HCT116 (cell line): ENCODE measurements around the gene VIPR2. TPM values are rescaled to one million over a fixed set of nuclear protein-coding genes. Genes with fewer than 3 reads are reported as not detected.

Source experiments
- ATAC-seq: fragments of 200-7000 bp; cut with Tn5 transposase; 2 replicates; pipeline ENCODE4 v1.9.1; 2020; ENCODE audit warnings: mild to moderate bottlenecking, moderate library complexity
- BruUV-seq: library from RNA; stranded (reverse); fragments of 400-500 nt; replicated peaks from 2 replicates; lab custom pipeline; 2021; lab: Mats Ljungman, UMichigan
- CTCF ChIA-PET: fragments of 300-600 bp; sonication (Branson Sonifier 250); formaldehyde crosslinking; loops from one replicate; lab custom pipeline; 2021; ENCODE audit warnings: antibody characterized with exemption; lab: Charles Lee
- POLR2A ChIA-PET: fragments of 300-600, 350-600 bp; sonication (Branson Sonifier 250); formaldehyde crosslinking; loops from one replicate; lab custom pipeline; 2021; ENCODE audit warnings: antibody characterized with exemption; lab: Charles Lee
- RAD21 ChIA-PET, 2 experiments: fragments of 300-600 bp; sonication (Branson Sonifier 250); formaldehyde crosslinking; loops; one replicate each; lab custom pipeline; 2023; ENCODE audit warnings: low total read pairs in 2 of 2; ENCODE audit not compliant: uncharacterized antibody in 2 of 2, unreplicated experiment in 2 of 2, low non-redundant PET in 1 of 2; lab: Charles Lee
- DNase-seq: peaks from one replicate; pipeline ENCODE4 v3.0.0-alpha.2; 2010; ENCODE audit warnings: low read depth, low spot score
- H2AFZ ChIP-seq: fragments of 200-600 bp; shearing (Covaris generic), sonication (generic); 2 replicates; pipeline ENCODE4 v1.6.1; 2017; ENCODE audit warnings: low read depth, mixed run types, mixed read lengths, antibody characterized with exemption, low read length; ENCODE audit not compliant: poor library complexity, severe bottlenecking
- H3K27ac ChIP-seq: 2 replicates; pipeline ENCODE4 v1.5.1; 2012; ENCODE audit warnings: low read depth, low read length
- H3K27me3 ChIP-seq: fragments of 200-600 bp; sonication (generic); 2 replicates; pipeline ENCODE4 v1.6.1; 2016; ENCODE audit warnings: mixed run types, low read length, mixed read lengths; ENCODE audit not compliant: insufficient read depth
- H3K36me3 ChIP-seq, 2 experiments: fragments of 200-500 bp in 1 of 2; fragments of 200-600 bp in 1 of 2; sonication (Bioruptor generic) in 1 of 2; sonication (generic) in 1 of 2; 2 replicates each; pipeline versions ENCODE4 v1.5.1 to v1.6.1; 2014 to 2016; ENCODE audit warnings: low read length in 2 of 2, inconsistent platforms in 1 of 2, mixed read lengths in 1 of 2, mixed run types in 1 of 2; ENCODE audit not compliant: insufficient read depth in 2 of 2, control insufficient read depth in 1 of 2
- H3K4me1 ChIP-seq, 2 experiments: fragments of 200-600 bp in 1 of 2; sonication (generic) in 1 of 2; 2 replicates each; pipeline versions ENCODE4 v1.5.1 to v1.6.1; 2012 to 2017; ENCODE audit warnings: low read length in 2 of 2, inconsistent platforms in 1 of 2, mild to moderate bottlenecking in 1 of 2, mixed read lengths in 1 of 2, mixed run types in 1 of 2, moderate library complexity in 1 of 2; ENCODE audit not compliant: insufficient read depth in 2 of 2, control insufficient read depth in 1 of 2
- H3K4me2 ChIP-seq: fragments of 200-600 bp; sonication (generic); 2 replicates; pipeline ENCODE4 v1.6.1; 2017; ENCODE audit warnings: mixed run types, low read length, mixed read lengths
- H3K4me3 ChIP-seq, 2 experiments: fragments of 200-600 bp in 1 of 2; sonication (generic) in 1 of 2; replicated peaks in 1 of 2; 2 replicates each; pipeline ENCODE4 v1.5.1; 2011 to 2016; ENCODE audit warnings: low read length in 2 of 2, control low read depth in 1 of 2, low read depth in 1 of 2, mild to moderate bottlenecking in 1 of 2, mixed read lengths in 1 of 2, mixed run types in 1 of 2
- H3K79me2 ChIP-seq: fragments of 200-600 bp; sonication (generic); 2 replicates; pipeline ENCODE4 v1.6.1; 2017; ENCODE audit warnings: mild to moderate bottlenecking, mixed run types, low read length, moderate library complexity, mixed read lengths; ENCODE audit not compliant: insufficient read depth
- H3K9ac ChIP-seq: fragments of 200-600 bp; sonication (generic); 2 replicates; pipeline ENCODE4 v1.6.1; 2016; ENCODE audit warnings: low read length, mixed read lengths
- H3K9me2 ChIP-seq: fragments of 200-600 bp; sonication (generic), shearing (Covaris generic); 2 replicates; pipeline ENCODE4 v1.6.1; 2017; ENCODE audit warnings: mixed run types, mild to moderate bottlenecking, moderate library complexity; ENCODE audit not compliant: insufficient read depth
- H3K9me3 ChIP-seq, 2 experiments: fragments of 200-500 bp in 1 of 2; fragments of 200-600 bp in 1 of 2; sonication (Bioruptor generic) in 1 of 2; sonication (generic) in 1 of 2; 2 replicates each; pipeline ENCODE4 v1.6.1; 2014 to 2017; ENCODE audit warnings: low read length in 2 of 2, mixed read lengths in 2 of 2, inconsistent platforms in 1 of 2, low read depth in 1 of 2, mild to moderate bottlenecking in 1 of 2, mixed run types in 1 of 2, moderate library complexity in 1 of 2; ENCODE audit not compliant: control insufficient read depth in 1 of 2, insufficient read depth in 1 of 2
- H4K20me1 ChIP-seq: fragments of 200-600 bp; sonication (generic), shearing (Covaris generic); 2 replicates; pipeline ENCODE4 v1.6.1; 2017; ENCODE audit warnings: mixed run types, mild to moderate bottlenecking, moderate library complexity; ENCODE audit not compliant: insufficient read depth
- CBX3 ChIP-seq: IDR thresholded peaks from 2 replicates; pipeline ENCODE4 v1.6.1; 2012; ENCODE audit warnings: low read depth
- CEBPB ChIP-seq: IDR thresholded peaks from 2 replicates; pipeline ENCODE4 v1.6.1; 2012; ENCODE audit warnings: low read depth
- EGR1 ChIP-seq: IDR thresholded peaks from 2 replicates; pipeline ENCODE4 v1.6.1; 2012; ENCODE audit warnings: low read depth
- RAD21 ChIP-seq: IDR thresholded peaks from 2 replicates; pipeline ENCODE4 v1.6.1; 2012; ENCODE audit warnings: low read depth, mild to moderate bottlenecking
- YY1 ChIP-seq: IDR thresholded peaks from 2 replicates; pipeline ENCODE4 v1.6.1; 2011; ENCODE audit warnings: low read length, low read depth, moderate library complexity, mild to moderate bottlenecking; ENCODE audit not compliant: insufficient replicate concordance; ENCODE audit errors: extremely low read depth
- ZFX ChIP-seq: fragments of 450-650 bp; IDR thresholded peaks from 2 replicates; pipeline ENCODE4 v1.6.1; 2017
- ZNF274 ChIP-seq: fragments of 200-500 bp; sonication (Bioruptor generic); IDR thresholded peaks from 2 replicates; pipeline ENCODE4 v1.6.1; 2014; ENCODE audit warnings: mild to moderate bottlenecking, low read depth, low read length, inconsistent platforms
- intact Hi-C: fragments of 100-400 bp; cut with micrococcal nuclease; formaldehyde crosslinking; loops from 2 replicates; pipeline ENCODE4 v1.10.0; 2022
- total RNA-seq: library from RNA; stranded (reverse); gene quantifications from one replicate; pipeline ENCODE4 v1.2.1, GENCODE V29; 2021; ENCODE audit not compliant: unreplicated experiment
- TF ChIP-seq, protein P1 (sequence below): IDR thresholded peaks from 2 replicates; pipeline ENCODE4 v1.6.1; 2011; ENCODE audit warnings: mild to moderate bottlenecking, low read length, moderate library complexity; ENCODE audit not compliant: insufficient replicate concordance; ENCODE audit errors: extremely low read depth

VIPR2 gene
- total RNA-seq, 1 experiment from 2014 or later: 0.10 TPM

DNA sequence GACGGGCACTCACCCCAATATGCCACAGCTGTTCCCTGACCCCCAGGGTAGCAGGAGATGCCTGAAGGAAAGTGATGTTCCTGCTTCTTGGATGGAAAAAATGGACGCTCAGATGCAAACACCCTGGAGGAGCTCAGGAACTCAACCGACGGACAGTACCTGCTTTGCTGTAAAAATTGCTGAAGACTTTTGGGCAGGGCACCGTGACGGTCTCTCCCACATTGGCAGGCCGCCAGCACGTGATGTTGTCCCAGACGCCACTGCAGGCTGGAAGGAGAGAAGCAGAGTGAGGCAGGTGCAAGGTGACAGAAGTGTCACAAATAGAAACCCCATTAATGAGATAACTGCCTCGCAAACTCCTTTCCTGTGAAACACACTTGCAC is 35.0 kb downstream of the VIPR2 start:
- no peak overlapping the region for H3K27ac ChIP-seq
- peaks cover 0 to 13% of the 10 kb centered on the region in 2 experiments; a peak in 2 of 4 replicates for H3K4me1 ChIP-seq
- CTCF ChIA-PET: no interaction called here
- no peaks in the 10 kb centered on the region for H3K9me2 ChIP-seq
- no peaks in the 10 kb centered on the region; the same call in 1 of the 2 replicates for H4K20me1 ChIP-seq
- no peaks in the 10 kb centered on the region for H3K79me2 ChIP-seq
- H3K9ac ChIP-seq: no peak overlapping the region
- TF ChIP-seq YY1: no peak
- no peak for TF ChIP-seq ZFX
- TF ChIP-seq CBX3: no peak
- TF ChIP-seq, protein P1, sequence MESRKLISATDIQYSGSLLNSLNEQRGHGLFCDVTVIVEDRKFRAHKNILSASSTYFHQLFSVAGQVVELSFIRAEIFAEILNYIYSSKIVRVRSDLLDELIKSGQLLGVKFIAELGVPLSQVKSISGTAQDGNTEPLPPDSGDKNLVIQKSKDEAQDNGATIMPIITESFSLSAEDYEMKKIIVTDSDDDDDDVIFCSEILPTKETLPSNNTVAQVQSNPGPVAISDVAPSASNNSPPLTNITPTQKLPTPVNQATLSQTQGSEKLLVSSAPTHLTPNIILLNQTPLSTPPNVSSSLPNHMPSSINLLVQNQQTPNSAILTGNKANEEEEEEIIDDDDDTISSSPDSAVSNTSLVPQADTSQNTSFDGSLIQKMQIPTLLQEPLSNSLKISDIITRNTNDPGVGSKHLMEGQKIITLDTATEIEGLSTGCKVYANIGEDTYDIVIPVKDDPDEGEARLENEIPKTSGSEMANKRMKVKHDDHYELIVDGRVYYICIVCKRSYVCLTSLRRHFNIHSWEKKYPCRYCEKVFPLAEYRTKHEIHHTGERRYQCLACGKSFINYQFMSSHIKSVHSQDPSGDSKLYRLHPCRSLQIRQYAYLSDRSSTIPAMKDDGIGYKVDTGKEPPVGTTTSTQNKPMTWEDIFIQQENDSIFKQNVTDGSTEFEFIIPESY: no peak
- TF ChIP-seq ZNF274: no peak
- TF ChIP-seq EGR1: no peak
- no peak for TF ChIP-seq RAD21
- TF ChIP-seq CEBPB: no peak
- no peak for ATAC-seq
- H3K4me2 ChIP-seq: no peak overlapping the region
- H2AFZ ChIP-seq: no peak overlapping the region
- no peaks in the 10 kb centered on the region for H3K36me3 ChIP-seq
- RAD21 ChIA-PET: no interaction called here
- POLR2A ChIA-PET: no interaction called here
- peaks cover 31% of the 10 kb centered on the region for H3K27me3 ChIP-seq
- DNase-seq: no peak
- no TSS peak for BruUV-seq
- no peaks in the 10 kb centered on the region for H3K9me3 ChIP-seq
- intact Hi-C loops: no loop called here
- no peak overlapping the region for H3K4me3 ChIP-seq
